Central memory CD8-positive, alpha-beta T cell (primary cell): ENCODE measurements around the gene KAT2B.

ENCODE experiments used
- ATAC-seq: fragments of 150-1000 bp; cut with Tn5 transposase; replicated peaks from 2 replicates; pipeline ENCODE4 v1.10.0; 2022; ENCODE audit warnings: mild to moderate bottlenecking, moderate FRiP score, moderate number of reproducible peaks; ENCODE audit not compliant: poor library complexity, severe bottlenecking; ENCODE audit errors: extremely low read depth
- DNase-seq, 2 donors: peaks; one replicate each; pipeline ENCODE4 v3.0.0; 2021; ENCODE audit warnings: low spot score in 2 of 2
- H3K27ac Mint-ChIP-seq: one replicate; pipeline ENCODE4 v1.8.0; 2022; ENCODE audit warnings: low read depth, mild to moderate bottlenecking, moderate library complexity, mixed read lengths
- H3K27me3 Mint-ChIP-seq: one replicate; pipeline ENCODE4 v1.8.0; 2022; ENCODE audit warnings: mixed read lengths
- H3K36me3 Mint-ChIP-seq: one replicate; pipeline ENCODE4 v1.8.0; 2022; ENCODE audit warnings: mild to moderate bottlenecking, moderate library complexity, mixed read lengths; ENCODE audit not compliant: insufficient read depth
- H3K4me1 Mint-ChIP-seq: one replicate; pipeline ENCODE4 v1.8.0; 2022; ENCODE audit warnings: mixed read lengths
- H3K4me3 Mint-ChIP-seq: one replicate; pipeline ENCODE4 v1.8.0; 2022; ENCODE audit warnings: mild to moderate bottlenecking, moderate library complexity, mixed read lengths
- H3K9me3 Mint-ChIP-seq: one replicate; pipeline ENCODE4 v1.8.0; 2022; ENCODE audit warnings: mixed read lengths

The KAT2B gene

GRCh38 chr3:20194793-20195460 lies 154.7 kb downstream of the KAT2B start:
- no peak for ATAC-seq

DNA sequence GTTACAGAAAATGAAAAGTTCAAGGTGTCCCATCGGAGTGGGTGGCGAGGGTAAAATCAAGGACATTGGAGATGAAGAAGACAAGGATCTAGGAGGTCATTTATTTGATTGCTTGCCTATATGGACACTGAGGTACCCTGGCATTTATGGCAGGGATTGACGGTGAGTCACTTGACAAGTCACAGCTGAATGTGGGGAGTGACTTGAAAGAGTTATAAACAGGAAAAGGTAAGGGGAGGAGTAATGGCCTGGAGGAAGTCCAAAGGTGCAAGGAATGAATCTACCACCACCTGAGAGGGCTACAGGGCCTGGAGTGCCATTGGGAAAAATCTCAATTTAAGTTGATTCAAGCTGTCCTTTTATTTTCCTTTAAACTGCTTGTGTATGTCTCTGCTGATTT lies 157.5 kb downstream of the KAT2B start:
- ATAC-seq: no peak
- no peaks in the 10 kb centered on the region for H3K27me3 Mint-ChIP-seq
- no peaks in the 10 kb centered on the region for H3K9me3 Mint-ChIP-seq
- H3K4me3 Mint-ChIP-seq: no peak overlapping the region
- peaks cover 6% of the 10 kb centered on the region for H3K4me1 Mint-ChIP-seq
- H3K36me3 Mint-ChIP-seq: peaks cover 2% of the 10 kb centered on the region
- H3K27ac Mint-ChIP-seq: no peak overlapping the region
- no peak for DNase-seq

More at GRCh38 chr3:20194793-20195460, 154.7 kb downstream of the KAT2B start:
- no peak overlapping the region for H3K27ac Mint-ChIP-seq
- H3K36me3 Mint-ChIP-seq: no peaks in the 10 kb centered on the region
- peaks cover 6% of the 10 kb centered on the region for H3K4me1 Mint-ChIP-seq
- no peak for DNase-seq
- H3K27me3 Mint-ChIP-seq: no peaks in the 10 kb centered on the region
- H3K9me3 Mint-ChIP-seq: no peaks in the 10 kb centered on the region
- H3K4me3 Mint-ChIP-seq: no peak overlapping the region

DNA sequence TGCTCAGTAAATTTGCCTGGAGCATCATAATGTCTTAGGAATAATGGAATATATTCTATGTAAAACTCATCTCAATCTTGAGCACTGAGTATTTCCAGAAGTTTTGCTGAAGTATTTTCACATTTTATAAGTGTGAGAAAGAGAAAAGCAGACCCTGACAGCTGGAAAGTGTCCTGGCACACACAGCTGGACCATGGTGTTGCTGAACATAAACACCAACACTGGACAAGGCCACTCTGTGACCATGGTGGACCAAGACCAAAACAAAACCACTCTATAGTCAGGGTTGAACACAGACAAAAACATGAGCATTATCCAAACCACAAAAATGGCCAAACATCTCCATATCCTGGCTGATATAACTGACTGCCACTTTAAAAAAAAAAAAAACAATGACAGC lies 160.9 kb downstream of the KAT2B start:
- Mint-ChIP-seq H3K9me3 (no peaks in the 10 kb centered on the region), H3K36me3 (peaks cover 2% of the 10 kb centered on the region), H3K4me3 (no peak overlapping the region), H3K27ac (no peak overlapping the region), H3K27me3 (no peaks in the 10 kb centered on the region), H3K4me1 (peaks cover 6% of the 10 kb centered on the region)
- ATAC-seq (no peak), DNase-seq (no peak)
